TTC549 (cell line): ENCODE data around the gene ANKK1.

ENCODE experiments used
- FAIRE-seq: peaks from 2 replicates; lab custom pipeline; 2012; peaks lifted over from hg19 to GRCh38; lab: Jason Lieb, UNC

ANKK1 gene

GRCh38 chr11:113378692-113379091 lies 8.9 kb upstream of the ANKK1 start:
- FAIRE-seq = no peak

GRCh38 chr11:113382121-113382520 lies 5.5 kb upstream of the ANKK1 start:
- FAIRE-seq = no peak

GRCh38 chr11:113384551-113384950 lies 3.0 kb upstream of the ANKK1 start:
- no peak for FAIRE-seq

- FAIRE-seq = no peak
Measured at GRCh38 chr11:113385749-113386148, 1.8 kb upstream of the ANKK1 start.

GRCh38 chr11:113386866-113387265 lies 713 bp upstream of the ANKK1 start:
- no peak for FAIRE-seq

- FAIRE-seq = no peak
Measured at GRCh38 chr11:113389272-113389671, 1.7 kb downstream of the ANKK1 start.

GRCh38 chr11:113392236-113392921 lies 4.8 kb downstream of the ANKK1 start:
- no peak for FAIRE-seq

- no peak for FAIRE-seq
Measured at GRCh38 chr11:113393501-113393985, 6.0 kb downstream of the ANKK1 start.

GRCh38 chr11:113394919-113395318 lies 7.3 kb downstream of the ANKK1 start:
- no peak for FAIRE-seq

- FAIRE-seq = no peak
Measured at GRCh38 chr11:113395782-113396336, 8.3 kb downstream of the ANKK1 start.

GRCh38 chr11:113396690-113397089 lies 9.1 kb downstream of the ANKK1 start:
- no peak for FAIRE-seq

- no peak for FAIRE-seq
Measured at GRCh38 chr11:113397212-113397611, 9.6 kb downstream of the ANKK1 start.

GRCh38 chr11:113397821-113398220 lies 10.2 kb downstream of the ANKK1 start:
- no peak for FAIRE-seq

- no peak for FAIRE-seq
Measured at GRCh38 chr11:113398669-113399430, 11.3 kb downstream of the ANKK1 start.

GRCh38 chr11:113400631-113401230 lies 13.2 kb downstream of the ANKK1 start:
- no peak for FAIRE-seq

GRCh38 chr11:113401718-113402117 lies 14.1 kb downstream of the ANKK1 start:
- no peak for FAIRE-seq

GRCh38 chr11:113404859-113405430 lies 17.4 kb downstream of the ANKK1 start:
- FAIRE-seq = no peak

GRCh38 chr11:113405724-113406478 lies 18.3 kb downstream of the ANKK1 start:
- FAIRE-seq = no peak

- no peak for FAIRE-seq
Measured at GRCh38 chr11:113407163-113407562, 19.6 kb downstream of the ANKK1 start.

- FAIRE-seq = no peak
Measured at GRCh38 chr11:113408206-113408605, 20.6 kb downstream of the ANKK1 start.

GRCh38 chr11:113408887-113409286 lies 21.3 kb downstream of the ANKK1 start:
- no peak for FAIRE-seq

GRCh38 chr11:113409526-113409925 lies 21.9 kb downstream of the ANKK1 start:
- FAIRE-seq = no peak
